Activated T-helper 17 cell treated with anti-CD3 and anti-CD28 coated beads, Interleukin-2, amount 50 U/mL, for 72 hours (primary cell): ENCODE data around the gene C22orf23. TPM values are rescaled to one million over a fixed set of nuclear protein-coding genes. Genes with fewer than 3 reads are reported as not detected.
A peak's percentile ranks its signal among the peaks of the same experiment; 100 is the strongest.
"Not testable (repeated sequence)": the region's sequence is repeated elsewhere in the genome, so short reads cannot be mapped to it uniquely, and the experiment has no call there.

Experiments used
- ATAC-seq: fragments of 150-1000 bp; cut with Tn5 transposase; replicated peaks from 2 replicates; pipeline ENCODE4 v1.10.0; 2021; ENCODE audit warnings: mild to moderate bottlenecking, moderate library complexity
- H3K27ac Mint-ChIP-seq: one replicate; pipeline ENCODE4 v1.8.0; 2022; ENCODE audit warnings: mixed read lengths
- H3K27me3 Mint-ChIP-seq: one replicate; pipeline ENCODE4 v1.8.0; 2022; ENCODE audit warnings: mixed read lengths
- H3K36me3 Mint-ChIP-seq: one replicate; pipeline ENCODE4 v1.8.0; 2022; ENCODE audit warnings: low read depth, mild to moderate bottlenecking, mixed read lengths
- H3K4me1 Mint-ChIP-seq: one replicate; pipeline ENCODE4 v1.8.0; 2022; ENCODE audit warnings: mixed read lengths
- H3K4me3 Mint-ChIP-seq: one replicate; pipeline ENCODE4 v1.8.0; 2022; ENCODE audit warnings: mild to moderate bottlenecking, mixed read lengths
- H3K9me3 Mint-ChIP-seq: one replicate; pipeline ENCODE4 v1.8.0; 2022; ENCODE audit warnings: mixed read lengths
- total RNA-seq, 2 donors: library from RNA; stranded (reverse); gene quantifications; one replicate each; pipeline ENCODE4 v1.2.3, GENCODE V29; 2022

The C22orf23 gene
- total RNA-seq, 2 donors from 2014 or later: 0.84 TPM; not detected in 1

- peaks cover 23% of the 10 kb centered on the region for H3K36me3 Mint-ChIP-seq
Measured at GRCh38 chr22:37951305-37951704, 2.1 kb downstream of the C22orf23 start.

GRCh38 chr22:37947142-37947795 is 6.1 kb downstream of the C22orf23 start:
- not testable (repeated sequence) for ATAC-seq, H3K27ac Mint-ChIP-seq

More at GRCh38 chr22:37951305-37951704, 2.1 kb downstream of the C22orf23 start:
- peaks cover 9% of the 10 kb centered on the region for H3K4me1 Mint-ChIP-seq
- peaks cover 3% of the 10 kb centered on the region for H3K27me3 Mint-ChIP-seq
- no peak overlapping the region for H3K4me3 Mint-ChIP-seq
- no peak for ATAC-seq
- no peak overlapping the region for H3K27ac Mint-ChIP-seq
- no peaks in the 10 kb centered on the region for H3K9me3 Mint-ChIP-seq

GRCh38 chr22:37944423-37944822 is 9.0 kb downstream of the C22orf23 start:
- H3K9me3 Mint-ChIP-seq, H3K27ac Mint-ChIP-seq: not testable (repeated sequence)

More at GRCh38 chr22:37947142-37947795, 6.1 kb downstream of the C22orf23 start:
- not testable (repeated sequence) for H3K4me3 Mint-ChIP-seq, H3K27me3 Mint-ChIP-seq, H3K36me3 Mint-ChIP-seq, H3K9me3 Mint-ChIP-seq, H3K4me1 Mint-ChIP-seq

GRCh38 chr22:37943825-37944198 is 9.6 kb downstream of the C22orf23 start:
- no peak for ATAC-seq
- Mint-ChIP-seq H3K36me3 (peaks cover 21% of the 10 kb centered on the region), H3K27me3 (no peaks in the 10 kb centered on the region), H3K9me3 (no peaks in the 10 kb centered on the region), H3K4me3 (no peak overlapping the region), H3K27ac (no peak overlapping the region), H3K4me1 (no peaks in the 10 kb centered on the region)

More at GRCh38 chr22:37944423-37944822, 9.0 kb downstream of the C22orf23 start:
- H3K4me3 Mint-ChIP-seq, H3K27me3 Mint-ChIP-seq, ATAC-seq, H3K4me1 Mint-ChIP-seq: not testable (repeated sequence)
- H3K36me3 Mint-ChIP-seq: peaks cover 21% of the 10 kb centered on the region

- no peak overlapping the region for H3K4me3 Mint-ChIP-seq
- no peaks in the 10 kb centered on the region for H3K9me3 Mint-ChIP-seq
- no peaks in the 10 kb centered on the region for H3K4me1 Mint-ChIP-seq
- H3K36me3 Mint-ChIP-seq: peaks cover 21% of the 10 kb centered on the region
- no peaks in the 10 kb centered on the region for H3K27me3 Mint-ChIP-seq
- H3K27ac Mint-ChIP-seq: no peak overlapping the region
- ATAC-seq: no peak
Measured at GRCh38 chr22:37943136-37943824, 10.1 kb downstream of the C22orf23 start.

GRCh38 chr22:37942133-37942532 is 11.3 kb downstream of the C22orf23 start:
- Mint-ChIP-seq H3K9me3 (no peaks in the 10 kb centered on the region), H3K27ac (no peak overlapping the region), H3K36me3 (peaks cover 30% of the 10 kb centered on the region), H3K4me1 (no peaks in the 10 kb centered on the region), H3K27me3 (no peaks in the 10 kb centered on the region), H3K4me3 (no peak overlapping the region)
- no peak for ATAC-seq

- Mint-ChIP-seq H3K4me1 (no peaks in the 10 kb centered on the region), H3K27ac (no peak overlapping the region), H3K27me3 (no peaks in the 10 kb centered on the region), H3K9me3 (no peaks in the 10 kb centered on the region), H3K4me3 (no peak overlapping the region), H3K36me3 (peaks cover 30% of the 10 kb centered on the region)
- no peak for ATAC-seq
Measured at GRCh38 chr22:37940698-37941376, 12.6 kb downstream of the C22orf23 start.

- H3K4me1 Mint-ChIP-seq: peaks cover 4% of the 10 kb centered on the region
- no peak overlapping the region for H3K4me3 Mint-ChIP-seq
- no peaks in the 10 kb centered on the region for H3K9me3 Mint-ChIP-seq
- peak; percentile 99 for ATAC-seq
- no peak overlapping the region for H3K27ac Mint-ChIP-seq
- no peaks in the 10 kb centered on the region for H3K27me3 Mint-ChIP-seq
- peaks cover 10% of the 10 kb centered on the region for H3K36me3 Mint-ChIP-seq
Measured at GRCh38 chr22:37933711-37934376, 19.6 kb downstream of the C22orf23 start.

GRCh38 chr22:37932821-37933578 is 20.4 kb downstream of the C22orf23 start:
- no peaks in the 10 kb centered on the region for H3K9me3 Mint-ChIP-seq
- H3K27ac Mint-ChIP-seq: no peak overlapping the region
- H3K36me3 Mint-ChIP-seq: peaks cover 17% of the 10 kb centered on the region
- no peak overlapping the region for H3K4me3 Mint-ChIP-seq
- ATAC-seq: no peak
- H3K27me3 Mint-ChIP-seq: no peaks in the 10 kb centered on the region
- peaks cover 4% of the 10 kb centered on the region for H3K4me1 Mint-ChIP-seq

- Mint-ChIP-seq H3K27ac (no peak overlapping the region), H3K4me1 (peaks cover 4% of the 10 kb centered on the region), H3K4me3 (no peak overlapping the region), H3K9me3 (no peaks in the 10 kb centered on the region), H3K27me3 (no peaks in the 10 kb centered on the region), H3K36me3 (peaks cover 13% of the 10 kb centered on the region)
- no peak for ATAC-seq
Measured at GRCh38 chr22:37932401-37932800, 21.0 kb downstream of the C22orf23 start.

- H3K9me3 Mint-ChIP-seq: no peaks in the 10 kb centered on the region
- peaks cover 4% of the 10 kb centered on the region for H3K4me1 Mint-ChIP-seq
- H3K27me3 Mint-ChIP-seq: no peaks in the 10 kb centered on the region
- peaks cover 12% of the 10 kb centered on the region for H3K36me3 Mint-ChIP-seq
- H3K4me3 Mint-ChIP-seq: no peak overlapping the region
- no peak for ATAC-seq
- peak overlapping the region; percentile 20 for H3K27ac Mint-ChIP-seq
Measured at GRCh38 chr22:37931893-37932389, 21.5 kb downstream of the C22orf23 start.

- H3K27me3 Mint-ChIP-seq: no peaks in the 10 kb centered on the region
- no peaks in the 10 kb centered on the region for H3K9me3 Mint-ChIP-seq
- H3K4me1 Mint-ChIP-seq: peaks cover 4% of the 10 kb centered on the region
- H3K4me3 Mint-ChIP-seq: no peak overlapping the region
- H3K36me3 Mint-ChIP-seq: peaks cover 12% of the 10 kb centered on the region
- H3K27ac Mint-ChIP-seq: no peak overlapping the region
- no peak for ATAC-seq
Measured at GRCh38 chr22:37930952-37931440, 22.4 kb downstream of the C22orf23 start.

- H3K9me3 Mint-ChIP-seq: no peaks in the 10 kb centered on the region
- H3K27ac Mint-ChIP-seq: no peak overlapping the region
- no peaks in the 10 kb centered on the region for H3K27me3 Mint-ChIP-seq
- H3K4me1 Mint-ChIP-seq: peaks cover 4% of the 10 kb centered on the region
- peaks cover 12% of the 10 kb centered on the region for H3K36me3 Mint-ChIP-seq
- ATAC-seq: no peak
- no peak overlapping the region for H3K4me3 Mint-ChIP-seq
Measured at GRCh38 chr22:37930270-37930951, 23.0 kb downstream of the C22orf23 start.
